ENCODE data around the gene ETFA. TPM values are rescaled to one million over a fixed set of nuclear protein-coding genes. Genes with fewer than 3 reads are reported as not detected.

The ETFA gene
- total RNA-seq, 4 donors from 2014 or later, result 65.8 to 195 (median 159) TPM

DNA sequence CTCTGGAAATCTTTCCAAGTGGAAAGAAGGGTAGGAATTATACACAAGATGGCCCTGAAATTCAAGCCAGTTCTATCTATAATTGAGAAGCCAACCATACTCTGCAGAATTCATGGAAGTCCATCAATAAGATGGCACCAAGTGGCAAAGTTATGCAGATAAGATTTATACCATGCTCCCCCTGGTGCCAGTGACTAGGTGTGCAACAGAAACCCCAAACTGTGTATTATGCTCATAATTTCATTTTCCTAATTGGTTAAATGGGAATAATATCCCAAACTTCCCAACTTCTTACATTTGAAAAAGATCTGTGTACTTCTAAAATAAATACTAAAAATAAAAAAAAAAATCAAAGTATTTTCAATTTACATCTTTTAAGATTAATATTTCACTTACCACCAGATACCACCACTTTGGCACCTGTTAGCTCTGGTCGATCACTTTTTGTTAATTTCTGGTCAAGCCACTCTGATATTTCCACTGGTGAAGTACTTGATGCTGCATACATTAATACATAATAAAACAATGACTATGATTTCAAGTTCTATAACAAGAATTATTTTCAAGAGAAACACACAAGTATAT is 25.9 kb downstream of the ETFA start:
- peaks cover 0 to 12% (median 0%) of the 10 kb centered on the region in 4 donors for H3K4me1 ChIP-seq

DNA sequence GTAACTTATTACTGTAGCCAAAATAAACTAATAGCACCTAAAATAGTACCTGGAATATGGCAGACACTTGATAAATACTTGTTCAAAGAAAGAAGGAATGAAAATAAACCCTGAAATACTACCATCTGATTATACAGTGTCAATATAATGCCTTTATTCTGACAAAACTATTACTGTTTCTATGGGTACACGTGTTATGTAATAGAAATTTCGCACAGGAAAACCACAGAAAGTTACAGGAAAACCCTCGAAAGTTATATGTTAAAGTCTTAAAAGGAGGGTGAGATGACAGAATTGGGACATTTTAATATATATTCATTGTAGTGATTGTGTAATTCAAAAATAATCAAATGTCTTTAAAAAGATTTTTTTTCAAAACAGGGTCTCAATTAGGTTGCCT is 28.8 kb downstream of the ETFA start:
- Histone ChIP-seq H3K9me3 (no peaks in the 10 kb centered on the region), H3K27me3 (no peaks in the 10 kb centered on the region), H3K4me3 (no peak overlapping the region), H3K27ac (no peak overlapping the region), H3K4me1 (peaks cover 0 to 12% (median 0%) of the 10 kb centered on the region in 4 donors), H3K36me3 (peaks cover 0 to 67% (median 20%) of the 10 kb centered on the region in 4 donors)
- intact Hi-C loops (cut with DNase I; ENCODE audit: low total_unique reads), result no loop called here
- DNase-seq, result no peak
- TF ChIP-seq, protein P1, sequence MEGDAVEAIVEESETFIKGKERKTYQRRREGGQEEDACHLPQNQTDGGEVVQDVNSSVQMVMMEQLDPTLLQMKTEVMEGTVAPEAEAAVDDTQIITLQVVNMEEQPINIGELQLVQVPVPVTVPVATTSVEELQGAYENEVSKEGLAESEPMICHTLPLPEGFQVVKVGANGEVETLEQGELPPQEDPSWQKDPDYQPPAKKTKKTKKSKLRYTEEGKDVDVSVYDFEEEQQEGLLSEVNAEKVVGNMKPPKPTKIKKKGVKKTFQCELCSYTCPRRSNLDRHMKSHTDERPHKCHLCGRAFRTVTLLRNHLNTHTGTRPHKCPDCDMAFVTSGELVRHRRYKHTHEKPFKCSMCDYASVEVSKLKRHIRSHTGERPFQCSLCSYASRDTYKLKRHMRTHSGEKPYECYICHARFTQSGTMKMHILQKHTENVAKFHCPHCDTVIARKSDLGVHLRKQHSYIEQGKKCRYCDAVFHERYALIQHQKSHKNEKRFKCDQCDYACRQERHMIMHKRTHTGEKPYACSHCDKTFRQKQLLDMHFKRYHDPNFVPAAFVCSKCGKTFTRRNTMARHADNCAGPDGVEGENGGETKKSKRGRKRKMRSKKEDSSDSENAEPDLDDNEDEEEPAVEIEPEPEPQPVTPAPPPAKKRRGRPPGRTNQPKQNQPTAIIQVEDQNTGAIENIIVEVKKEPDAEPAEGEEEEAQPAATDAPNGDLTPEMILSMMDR (IDR thresholded peaks at IDR 0.05), result no peak
- TF ChIP-seq POLR2AphosphoS5 (IDR thresholded peaks at IDR 0.05), result no peak
- no peak for TF ChIP-seq EP300 (IDR thresholded peaks at IDR 0.05; ENCODE audit: low read depth)
- TF ChIP-seq POLR2A (IDR thresholded peaks at IDR 0.05), result no peak
- in situ Hi-C loops (cut with MboI; ENCODE audit: low pct_ligation_motif_present in 1 of 4, low pct_unique_long_range_greater_than_20kb in 1 of 4, low sequenced_read_pairs in 3 of 4), result no loop called here
- 58 to 60% methylated on average over 2 to 3 of the region's 3 CpGs for WGBS, 2 donors (ENCODE audit: low coverage in 1 of 2)

More for the DNA sequence above, 25.9 kb downstream of the ETFA start:
- TF ChIP-seq EP300 (IDR thresholded peaks at IDR 0.05; ENCODE audit: low read depth) (no peak), POLR2AphosphoS5 (IDR thresholded peaks at IDR 0.05) (no peak)
- TF ChIP-seq, protein P1 (IDR thresholded peaks at IDR 0.05), result peak in 3 of 5 experiments; percentile 24 to 41 (median 32)
- WGBS, 2 donors (ENCODE audit: low coverage in 1 of 2), result 93 to 100% methylated on average over 1 of the region's 1 CpG
- intact Hi-C loops (cut with DNase I; ENCODE audit: low total_unique reads) (no loop called here), in situ Hi-C loops (cut with MboI; ENCODE audit: low pct_ligation_motif_present in 1 of 4, low pct_unique_long_range_greater_than_20kb in 1 of 4, low sequenced_read_pairs in 3 of 4) (no loop called here)
- Histone ChIP-seq H3K27ac (no peak overlapping the region), H3K4me3 (no peak overlapping the region), H3K9me3 (no peaks in the 10 kb centered on the region), H3K36me3 (peaks cover 0 to 59% (median 17%) of the 10 kb centered on the region in 4 donors), H3K27me3 (no peaks in the 10 kb centered on the region)
- DNase-seq, result no peak

DNA sequence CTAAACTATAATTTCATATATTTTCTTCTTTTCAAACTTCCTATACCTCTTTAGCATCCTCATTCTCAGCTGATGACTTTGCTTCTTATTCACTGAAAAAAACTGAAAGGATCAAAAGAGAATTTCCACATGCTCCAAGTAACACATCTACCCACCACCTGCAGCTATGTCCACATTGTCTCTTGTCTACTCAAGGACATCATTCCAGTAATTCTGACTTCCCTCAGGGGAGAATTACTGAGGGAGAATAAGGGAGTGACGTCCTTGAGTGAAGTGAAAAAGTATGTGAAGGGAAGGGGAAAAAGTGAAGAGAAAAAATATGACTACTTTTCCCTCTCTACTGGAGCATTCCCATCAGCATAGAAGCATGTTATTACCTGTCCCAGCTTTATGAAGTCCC is 32.6 kb downstream of the ETFA start:
- Histone ChIP-seq H3K4me3 (no peak overlapping the region), H3K4me1 (no peaks in the 10 kb centered on the region), H3K27me3 (no peaks in the 10 kb centered on the region), H3K27ac (no peak overlapping the region), H3K9me3 (no peaks in the 10 kb centered on the region), H3K36me3 (peaks cover 0 to 52% (median 17%) of the 10 kb centered on the region in 4 donors)
- in situ Hi-C loops (cut with MboI; ENCODE audit: low pct_ligation_motif_present in 1 of 4, low pct_unique_long_range_greater_than_20kb in 1 of 4, low sequenced_read_pairs in 3 of 4), result no loop called here
- TF ChIP-seq EP300 (IDR thresholded peaks at IDR 0.05; ENCODE audit: low read depth) (no peak), POLR2A (IDR thresholded peaks at IDR 0.05) (no peak), POLR2AphosphoS5 (IDR thresholded peaks at IDR 0.05) (no peak)
- TF ChIP-seq, protein P1 (IDR thresholded peaks at IDR 0.05), result no peak
- intact Hi-C loops (cut with DNase I; ENCODE audit: low total_unique reads), result no loop called here
- WGBS, 2 donors (ENCODE audit: low coverage in 1 of 2), result 80 to 100% methylated on average over 1 of the region's 1 CpG
- DNase-seq, result no peak

DNA sequence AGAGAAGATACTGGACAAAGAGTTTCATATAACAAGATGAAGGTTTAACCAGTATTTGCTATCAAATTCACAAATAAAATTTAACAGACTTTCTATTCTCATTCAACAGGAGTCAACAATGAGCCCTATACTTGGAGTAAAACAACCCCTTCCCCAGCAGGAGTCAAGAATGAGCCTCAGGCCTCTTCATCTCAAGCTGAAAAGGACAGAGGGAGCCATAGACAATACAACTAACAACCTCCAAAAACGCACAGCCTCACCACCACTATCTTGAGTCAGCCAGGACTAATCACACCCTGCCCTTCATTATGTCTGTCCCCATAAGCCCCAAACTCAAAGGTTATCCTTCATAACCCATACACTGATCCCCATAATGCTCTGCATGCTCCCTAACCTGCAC is 36.4 kb downstream of the ETFA start:
- intact Hi-C loops (cut with DNase I; ENCODE audit: low total_unique reads), result no loop called here
- H3K36me3 ChIP-seq, result peaks cover 0 to 56% (median 18%) of the 10 kb centered on the region in 4 donors
- no peak overlapping the region for H3K4me3 ChIP-seq
- no peaks in the 10 kb centered on the region for H3K4me1 ChIP-seq
- no peak for DNase-seq
- in situ Hi-C loops (cut with MboI; ENCODE audit: low pct_ligation_motif_present in 1 of 4, low pct_unique_long_range_greater_than_20kb in 1 of 4, low sequenced_read_pairs in 3 of 4), result no loop called here
- no peaks in the 10 kb centered on the region for H3K27me3 ChIP-seq
- H3K9me3 ChIP-seq, result no peaks in the 10 kb centered on the region
- TF ChIP-seq, protein P1 (IDR thresholded peaks at IDR 0.05), result no peak
- TF ChIP-seq POLR2A (IDR thresholded peaks at IDR 0.05), result no peak
- no peak for TF ChIP-seq EP300 (IDR thresholded peaks at IDR 0.05; ENCODE audit: low read depth)
- TF ChIP-seq POLR2AphosphoS5 (IDR thresholded peaks at IDR 0.05), result no peak
- WGBS, 2 donors (ENCODE audit: low coverage in 1 of 2), result 75 to 83% methylated on average over 1 of the region's 1 CpG
- no peak overlapping the region for H3K27ac ChIP-seq
